Ishikawa (cell line): ENCODE measurements around the gene DRD3.

Experiments
- CEBPB ChIP-seq: IDR thresholded peaks from 2 replicates; pipeline ENCODE4 v1.6.1; 2012
- EP300 ChIP-seq: IDR thresholded peaks from 2 replicates; pipeline ENCODE4 v1.6.1; 2012; ENCODE audit warnings: borderline replicate concordance
- RAD21 ChIP-seq: IDR thresholded peaks from 2 replicates; pipeline ENCODE4 v1.6.1; 2012; ENCODE audit warnings: low read depth
- TAF1 ChIP-seq: IDR thresholded peaks from 2 replicates; pipeline ENCODE4 v1.6.1; 2012; ENCODE audit warnings: low read depth, mild to moderate bottlenecking
- TEAD4 ChIP-seq: IDR thresholded peaks from 2 replicates; pipeline ENCODE4 v1.6.1; 2012
- ZBTB7A ChIP-seq: IDR thresholded peaks from 2 replicates; pipeline ENCODE4 v1.6.1; 2012; ENCODE audit warnings: low read depth
- TF ChIP-seq, protein P1 (sequence below): IDR thresholded peaks from 2 replicates; pipeline ENCODE4 v1.6.1; 2012; ENCODE audit warnings: low read depth, mild to moderate bottlenecking

DNA sequence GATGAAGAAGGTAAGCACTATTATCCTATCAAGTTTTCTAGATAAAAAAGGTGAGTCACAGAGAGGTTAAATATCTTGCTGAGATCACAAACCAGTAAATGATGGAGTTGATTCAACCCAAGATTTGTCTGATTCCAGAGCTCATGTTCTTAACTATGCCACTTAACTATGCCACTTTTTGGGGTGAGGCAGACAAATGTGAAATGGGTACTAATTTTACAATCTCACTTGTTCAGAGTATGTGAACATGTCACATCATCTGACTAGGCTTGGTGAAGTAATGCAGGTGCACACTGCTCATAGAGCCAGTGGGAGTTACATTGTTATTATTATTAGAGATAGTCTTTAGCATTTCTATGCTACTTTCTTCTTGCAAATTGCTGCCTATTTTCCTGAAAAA lies 2.0 kb downstream of the DRD3 start:
- TF ChIP-seq ZBTB7A (no peak), CEBPB (no peak), RAD21 (no peak), TEAD4 (no peak), EP300 (no peak), TAF1 (no peak)
- TF ChIP-seq, protein P1, sequence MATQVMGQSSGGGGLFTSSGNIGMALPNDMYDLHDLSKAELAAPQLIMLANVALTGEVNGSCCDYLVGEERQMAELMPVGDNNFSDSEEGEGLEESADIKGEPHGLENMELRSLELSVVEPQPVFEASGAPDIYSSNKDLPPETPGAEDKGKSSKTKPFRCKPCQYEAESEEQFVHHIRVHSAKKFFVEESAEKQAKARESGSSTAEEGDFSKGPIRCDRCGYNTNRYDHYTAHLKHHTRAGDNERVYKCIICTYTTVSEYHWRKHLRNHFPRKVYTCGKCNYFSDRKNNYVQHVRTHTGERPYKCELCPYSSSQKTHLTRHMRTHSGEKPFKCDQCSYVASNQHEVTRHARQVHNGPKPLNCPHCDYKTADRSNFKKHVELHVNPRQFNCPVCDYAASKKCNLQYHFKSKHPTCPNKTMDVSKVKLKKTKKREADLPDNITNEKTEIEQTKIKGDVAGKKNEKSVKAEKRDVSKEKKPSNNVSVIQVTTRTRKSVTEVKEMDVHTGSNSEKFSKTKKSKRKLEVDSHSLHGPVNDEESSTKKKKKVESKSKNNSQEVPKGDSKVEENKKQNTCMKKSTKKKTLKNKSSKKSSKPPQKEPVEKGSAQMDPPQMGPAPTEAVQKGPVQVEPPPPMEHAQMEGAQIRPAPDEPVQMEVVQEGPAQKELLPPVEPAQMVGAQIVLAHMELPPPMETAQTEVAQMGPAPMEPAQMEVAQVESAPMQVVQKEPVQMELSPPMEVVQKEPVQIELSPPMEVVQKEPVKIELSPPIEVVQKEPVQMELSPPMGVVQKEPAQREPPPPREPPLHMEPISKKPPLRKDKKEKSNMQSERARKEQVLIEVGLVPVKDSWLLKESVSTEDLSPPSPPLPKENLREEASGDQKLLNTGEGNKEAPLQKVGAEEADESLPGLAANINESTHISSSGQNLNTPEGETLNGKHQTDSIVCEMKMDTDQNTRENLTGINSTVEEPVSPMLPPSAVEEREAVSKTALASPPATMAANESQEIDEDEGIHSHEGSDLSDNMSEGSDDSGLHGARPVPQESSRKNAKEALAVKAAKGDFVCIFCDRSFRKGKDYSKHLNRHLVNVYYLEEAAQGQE, result no peak
